ENCODE measurements around the gene BATF3.

- no peak for TF ChIP-seq CTCF (IDR thresholded peaks at IDR 0.05)
- no peak for TF ChIP-seq POLR2A (IDR thresholded peaks at IDR 0.05)
Observed at GRCh38 chr1:212718499-212718898, 18.9 kb upstream of the BATF3 start.
